Measurements from ENCODE around the gene VPS45.
"Not testable (repeated sequence)": the region's sequence is repeated elsewhere in the genome, so short reads cannot be mapped to it uniquely, and the experiment has no call there.

VPS45 gene

GRCh38 chr1:150161747-150162581 is 94.4 kb downstream of the VPS45 start:
- DNase-seq, result no peak

DNA sequence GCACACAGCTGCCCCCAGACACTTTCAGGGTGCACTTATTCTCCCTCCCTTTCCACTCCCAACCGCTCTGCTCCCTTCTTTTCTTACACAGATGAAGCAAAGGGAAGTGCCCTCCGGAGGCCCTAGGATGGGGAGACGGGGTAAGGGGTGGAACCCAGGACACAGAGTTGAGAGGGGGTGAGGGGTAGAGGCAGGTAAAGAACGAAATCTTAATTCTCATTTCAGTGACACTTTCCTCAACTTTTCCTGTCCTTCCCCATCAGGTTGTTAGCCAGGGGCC is 94.9 kb downstream of the VPS45 start:
- DNase-seq, result no peak

DNA sequence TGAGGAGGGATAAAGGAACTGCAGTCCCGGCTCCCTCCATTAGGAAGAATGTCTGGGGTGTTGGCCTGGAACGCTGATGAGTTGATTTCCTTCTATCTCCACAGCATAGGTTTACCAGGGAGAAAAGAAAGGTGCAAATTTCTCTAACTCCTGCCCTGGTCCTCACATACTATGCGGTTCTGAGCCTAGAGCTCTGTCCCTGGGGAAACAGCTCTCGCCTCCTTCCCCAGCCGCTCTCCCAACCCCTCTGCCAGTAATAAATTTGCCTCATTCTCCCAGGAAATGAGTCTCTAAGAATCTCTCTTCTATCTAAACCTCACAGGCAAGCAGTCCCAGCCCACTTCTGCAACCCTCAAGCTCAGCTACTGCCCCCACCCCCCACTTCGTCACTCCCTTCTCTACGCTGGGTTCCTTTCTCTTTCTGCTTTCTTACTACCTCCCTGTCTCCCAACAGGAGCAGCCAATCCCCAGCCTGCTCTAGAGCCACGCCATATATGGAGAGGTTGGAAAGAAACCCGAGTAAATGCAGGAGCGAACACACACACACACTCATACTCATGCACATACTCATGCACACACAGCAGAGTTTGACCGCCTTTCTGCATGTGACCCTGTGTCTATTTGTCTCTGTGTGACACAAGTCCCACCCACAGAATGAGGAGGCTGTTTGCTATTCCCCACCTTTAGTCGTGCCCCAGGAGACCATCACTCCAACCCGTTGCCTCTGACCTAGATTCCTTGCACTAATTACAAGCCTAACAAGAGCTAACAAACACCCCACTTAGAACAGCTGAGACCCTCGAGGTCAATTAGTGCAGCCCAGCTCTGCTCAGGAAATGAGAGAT is 95.5 kb downstream of the VPS45 start:
- DNase-seq, result peak; percentile 96

DNA sequence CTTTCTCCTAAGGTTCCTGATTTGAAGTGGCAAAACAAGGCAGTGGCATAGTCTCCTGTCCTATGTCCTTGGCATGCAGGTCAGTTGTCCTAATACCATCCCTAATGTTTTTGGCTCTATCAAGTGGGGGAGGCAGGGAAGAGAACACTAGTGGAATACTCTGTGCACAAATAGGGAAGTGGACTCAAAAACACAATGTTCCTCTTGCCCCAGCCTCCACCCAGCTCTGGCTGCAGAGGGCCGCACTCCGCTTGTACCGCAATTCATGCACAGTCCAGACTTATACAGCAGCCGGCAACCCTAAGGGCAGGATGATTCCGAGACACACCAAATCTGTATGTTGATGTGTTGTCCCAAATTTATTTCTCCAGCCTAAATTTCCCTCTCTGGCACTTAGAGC is 96.6 kb downstream of the VPS45 start:
- DNase-seq, result no peak

DNA sequence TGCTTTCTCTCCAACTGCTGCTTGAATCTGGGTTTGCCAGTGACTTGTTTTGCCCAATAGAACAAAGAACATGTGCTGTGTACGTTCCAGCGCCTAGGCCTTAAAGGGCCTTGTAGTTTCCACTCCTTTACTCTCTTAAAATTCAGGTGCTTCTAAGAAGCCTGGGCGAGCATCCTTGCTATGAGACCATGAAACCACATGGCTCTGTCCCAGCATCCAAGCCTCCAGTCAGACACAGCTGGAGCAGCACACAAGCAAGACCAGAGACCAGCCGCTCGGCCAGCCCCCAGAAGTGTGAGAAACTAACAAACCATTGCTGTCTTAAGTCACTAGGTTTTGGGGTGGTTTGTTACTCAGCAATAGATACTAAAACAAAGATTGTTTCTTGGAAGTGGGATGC is 97.2 kb downstream of the VPS45 start:
- DNase-seq, result no peak

DNA sequence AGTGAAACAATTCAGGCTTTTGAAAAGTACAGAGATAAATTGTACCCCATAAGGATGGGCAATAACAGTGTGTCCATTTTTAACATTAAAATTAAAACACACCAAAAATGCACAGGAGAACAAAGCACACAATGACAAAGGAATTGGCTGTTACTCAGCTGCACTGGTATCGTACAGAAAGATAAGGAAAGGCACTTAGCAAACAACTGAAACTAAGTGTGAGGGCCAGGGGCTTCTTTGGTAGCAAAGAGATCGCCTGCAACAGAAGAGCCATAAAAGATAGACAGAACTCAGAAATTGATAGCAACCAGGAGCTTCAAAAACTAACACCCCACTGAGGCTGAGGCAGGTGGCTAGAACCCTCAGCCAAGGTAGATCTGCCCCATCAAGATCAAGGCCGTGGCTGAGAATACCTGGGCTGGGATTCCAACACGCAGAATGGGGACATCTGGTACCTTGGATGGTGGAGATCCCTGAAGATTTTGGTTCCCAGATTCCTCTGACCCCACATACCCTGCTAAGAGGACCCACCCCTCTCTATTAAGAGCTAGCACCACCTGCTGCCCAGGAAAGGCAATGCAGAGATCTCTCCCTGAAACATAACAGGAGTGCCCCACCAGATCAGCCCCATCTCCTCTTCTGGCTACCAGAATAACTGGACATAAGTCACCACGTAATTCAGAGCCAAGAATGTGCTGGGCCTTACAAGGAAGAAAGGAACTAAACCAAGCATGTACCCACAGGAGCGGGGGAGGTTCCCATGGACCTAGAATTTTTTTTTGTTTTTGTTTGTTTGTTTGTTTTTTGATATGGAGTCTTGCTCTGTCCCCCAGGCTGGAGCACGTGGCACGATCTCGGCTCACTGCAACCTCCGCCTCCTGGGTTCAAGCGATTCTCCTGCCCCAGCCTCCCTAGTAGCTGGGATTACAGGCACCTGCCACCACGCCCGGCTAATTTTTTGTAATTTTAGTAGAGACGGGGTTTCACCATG is 98.3 kb downstream of the VPS45 start:
- peak; percentile 23 for DNase-seq

GRCh38 chr1:150168960-150169601 is 101.5 kb downstream of the VPS45 start:
- no peak for DNase-seq

GRCh38 chr1:150171801-150172200 is 104.2 kb downstream of the VPS45 start:
- DNase-seq, result no peak

DNA sequence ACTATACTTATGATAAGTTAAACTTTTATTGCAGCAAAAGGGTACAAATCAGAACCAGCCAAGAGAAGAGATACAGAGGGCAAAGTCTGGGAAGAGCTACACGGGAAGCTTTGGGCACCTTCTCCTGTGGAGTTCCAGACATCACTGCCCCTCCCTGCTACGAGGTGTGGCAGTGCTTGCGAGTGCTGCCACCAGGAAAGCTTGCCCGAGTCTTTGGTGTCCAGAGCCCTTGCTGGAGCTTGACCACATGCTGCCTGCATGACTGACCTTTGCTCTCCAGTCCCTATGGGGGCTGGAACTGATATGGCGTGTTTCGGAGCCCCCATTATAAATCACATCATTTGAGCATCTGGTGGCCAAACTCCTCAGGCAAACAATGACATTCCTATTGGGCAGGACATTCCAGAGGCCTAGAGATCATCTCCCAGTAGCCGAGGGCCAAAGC is 105.6 kb downstream of the VPS45 start:
- DNase-seq, result no peak

DNA sequence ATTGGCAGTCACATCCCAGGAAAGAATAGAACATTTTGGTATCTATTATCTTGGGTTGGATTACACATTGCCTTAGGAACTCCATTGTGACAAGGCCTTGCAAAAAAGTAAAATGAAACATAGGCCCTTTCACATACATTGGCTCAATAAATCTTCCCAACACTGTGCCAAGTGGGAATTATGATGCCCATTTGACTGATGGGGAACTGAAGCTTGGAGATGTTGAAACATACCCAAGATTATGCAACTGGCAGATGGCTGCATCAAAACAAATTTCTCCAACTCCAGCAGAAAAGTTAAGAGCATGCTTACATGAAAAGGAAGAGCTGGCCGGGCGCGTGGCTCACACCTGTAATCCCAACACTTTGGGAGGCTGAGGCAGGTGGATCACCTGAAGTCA is 109.0 kb downstream of the VPS45 start:
- no peak for DNase-seq

- no peak for DNase-seq
These were observed 111.0 kb downstream of the VPS45 start for GRCh38 chr1:150178548-150178947.

DNA sequence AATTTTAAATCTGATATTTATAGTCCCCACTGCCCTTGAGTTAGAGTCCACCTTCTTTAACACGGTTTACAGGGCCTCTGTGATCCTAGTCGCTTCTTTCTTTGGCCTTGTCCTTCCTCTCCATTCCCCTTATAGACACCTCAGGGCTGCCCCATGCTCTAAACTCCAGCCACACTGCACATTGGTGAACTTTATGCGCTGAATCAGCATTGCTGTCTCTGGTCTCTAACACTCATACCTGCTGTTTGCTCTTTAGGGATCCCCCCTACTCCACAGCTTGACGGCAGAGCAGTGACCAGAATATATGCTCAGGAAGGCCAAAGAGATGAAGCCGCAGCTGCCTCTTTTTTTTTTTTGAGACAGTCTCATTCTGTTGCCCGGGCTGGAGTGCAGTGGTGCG is 112.3 kb downstream of the VPS45 start:
- no peak for DNase-seq

DNA sequence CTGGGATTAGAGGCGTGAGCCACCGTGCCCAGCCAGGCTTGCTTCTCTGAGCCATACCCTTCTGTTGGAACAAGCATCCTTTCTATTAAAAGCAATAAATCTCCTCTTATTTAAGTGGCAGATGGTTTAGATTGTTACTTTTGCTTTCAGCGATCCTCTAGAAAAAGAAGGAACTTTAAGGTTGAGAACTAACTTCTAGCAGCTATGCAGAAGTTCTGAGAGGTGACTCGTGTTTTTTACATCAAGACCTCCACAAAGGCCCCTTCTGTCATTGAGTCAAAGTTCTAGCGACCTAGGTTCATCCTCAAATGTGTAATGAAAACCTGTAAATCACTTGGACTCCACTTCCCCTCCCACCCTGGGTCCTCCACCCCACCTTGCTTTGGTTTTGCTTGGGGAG is 112.9 kb downstream of the VPS45 start:
- DNase-seq, result no peak

DNA sequence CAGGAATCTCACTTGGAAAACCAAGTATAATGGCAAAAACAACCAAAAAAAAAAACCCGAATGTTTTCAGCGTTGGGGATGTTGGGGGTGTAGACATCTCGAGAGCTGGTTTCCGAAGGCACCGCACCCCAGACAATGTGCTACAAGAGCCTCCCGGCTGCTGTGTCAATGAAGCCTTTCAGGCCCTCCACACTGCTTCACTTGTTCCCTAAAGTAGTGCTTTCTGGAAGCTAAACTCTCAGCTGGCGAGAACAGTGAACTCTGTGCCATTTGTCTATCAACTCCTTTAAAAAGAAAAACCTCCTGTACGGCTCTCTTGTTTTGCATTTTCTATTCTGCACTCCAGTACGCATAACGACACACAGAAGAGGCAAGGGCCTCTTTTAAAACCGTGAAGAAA is 114.7 kb downstream of the VPS45 start:
- no peak for DNase-seq

GRCh38 chr1:150183061-150183460 is 115.5 kb downstream of the VPS45 start:
- DNase-seq, result no peak

- no peak for DNase-seq
These were observed 117.9 kb downstream of the VPS45 start for GRCh38 chr1:150185481-150185880.

- DNase-seq, result not testable (repeated sequence)
These were observed 118.8 kb downstream of the VPS45 start for GRCh38 chr1:150186438-150186788.

DNA sequence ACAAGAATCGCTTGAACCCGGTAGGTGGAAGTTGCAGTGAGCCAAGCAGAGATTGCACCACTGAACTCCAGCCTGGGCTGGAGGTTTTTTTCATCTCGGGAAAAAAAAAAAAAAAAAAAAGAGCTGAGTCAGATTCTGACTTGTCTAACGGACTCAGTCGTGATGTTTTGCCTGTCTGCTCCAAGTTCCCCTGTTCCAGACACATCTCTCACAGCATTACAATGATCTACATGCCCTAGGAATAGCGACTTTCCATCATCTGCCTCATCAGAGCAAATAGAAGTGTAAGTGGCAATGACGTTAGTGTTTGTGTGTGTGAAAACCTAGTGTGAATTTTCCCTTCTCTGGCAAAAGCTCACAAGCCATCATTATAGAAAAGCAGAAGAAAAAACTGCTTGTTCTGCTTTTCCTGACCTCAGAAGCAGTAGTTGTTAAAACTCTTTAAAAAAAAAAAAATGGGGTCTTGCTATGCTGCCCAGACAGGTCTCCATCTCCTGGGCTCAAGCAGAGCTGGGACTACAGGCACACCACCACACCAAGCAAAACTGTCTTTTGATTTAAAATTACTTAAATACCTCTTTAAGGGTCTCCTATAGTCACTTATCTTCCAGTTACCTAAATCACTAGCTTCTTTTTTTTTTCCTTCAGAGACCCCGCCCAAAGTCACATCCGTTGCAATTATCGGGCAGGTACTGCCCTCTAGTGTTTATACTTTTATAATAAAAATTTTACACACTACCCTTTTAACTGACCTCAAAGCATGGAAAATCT is 119.4 kb downstream of the VPS45 start:
- DNase-seq, result peak; percentile 58

DNA sequence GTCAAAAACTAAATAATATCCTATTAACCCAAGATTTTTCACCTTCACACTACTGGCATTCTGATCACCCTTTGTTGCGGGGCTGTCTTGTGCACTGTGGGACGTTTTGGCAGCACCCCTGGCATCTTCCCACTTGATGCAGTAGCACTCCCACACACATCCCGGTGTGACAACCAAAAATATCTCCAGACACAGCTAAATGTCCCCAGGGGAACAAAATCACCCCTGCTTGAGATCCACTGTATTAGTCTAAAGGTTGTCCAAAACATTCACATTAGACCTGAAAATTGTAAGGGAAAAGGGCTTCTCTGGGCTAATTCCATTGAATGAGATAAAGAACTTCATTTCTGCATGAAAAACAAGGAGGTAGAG is 120.0 kb downstream of the VPS45 start:
- no peak for DNase-seq

GRCh38 chr1:150192012-150192411 is 124.4 kb downstream of the VPS45 start:
- DNase-seq, result no peak

DNA sequence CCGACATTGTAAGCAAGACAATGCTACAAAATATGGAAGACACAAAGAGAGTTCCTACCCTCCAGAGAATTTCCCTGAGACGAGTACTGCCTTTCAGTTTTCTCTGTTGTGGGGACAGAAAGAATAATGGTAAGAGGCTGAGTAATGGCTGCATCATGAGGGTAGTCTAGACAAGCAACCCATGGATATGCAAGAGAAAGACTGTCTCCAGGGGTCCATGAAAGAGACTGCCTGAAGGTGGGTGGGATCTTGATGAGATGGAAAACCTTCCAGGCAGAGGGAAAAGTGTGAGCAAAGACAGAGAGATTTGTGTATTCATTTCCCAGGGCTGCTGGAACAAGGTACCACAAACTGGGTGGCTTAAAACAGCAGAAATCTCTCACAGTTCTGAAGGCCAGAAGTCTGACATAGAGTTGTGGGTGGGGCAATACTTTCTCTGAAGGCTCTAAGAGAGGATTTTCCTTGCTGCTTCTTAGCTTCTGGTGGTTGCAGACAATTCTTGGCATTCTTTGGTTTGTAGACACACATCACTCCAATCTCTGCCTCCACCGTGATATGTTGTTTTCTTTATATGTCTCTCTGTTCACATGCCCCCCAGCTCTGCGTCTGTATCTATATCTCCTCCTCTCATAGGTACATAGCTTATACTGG is 126.9 kb downstream of the VPS45 start:
- DNase-seq, result no peak

Data from NCI-H2029 (cell line).